ENCODE data around the gene RNF223.

RNF223 gene

GRCh38 chr1:1024149-1024770 is 49.8 kb downstream of the RNF223 start:
- DNase-seq = no peak

GRCh38 chr1:1023700-1024099 is 50.4 kb downstream of the RNF223 start:
- no peak for DNase-seq

GRCh38 chr1:1022302-1023009 is 51.6 kb downstream of the RNF223 start:
- DNase-seq = no peak

GRCh38 chr1:1021920-1022259 is 52.2 kb downstream of the RNF223 start:
- DNase-seq = no peak

GRCh38 chr1:1021010-1021919 is 52.8 kb downstream of the RNF223 start:
- no peak for DNase-seq
